H1 (cell line): Measurements from ENCODE around the gene NFIX. TPM values are rescaled to one million over a fixed set of nuclear protein-coding genes. Genes with fewer than 3 reads are reported as not detected.

Experiments
- CTCF ChIA-PET: fragments of 300-600 bp; sonication (Branson Sonifier 250); formaldehyde crosslinking; loops from one replicate; lab custom pipeline; 2021; ENCODE audit not compliant: partially characterized antibody; lab: Charles Lee
- POLR2A ChIA-PET: fragments of 300-600 bp; sonication (Branson Sonifier 250); formaldehyde crosslinking; loops from one replicate; lab custom pipeline; 2021; ENCODE audit warnings: inconsistent platforms; ENCODE audit not compliant: partially characterized antibody; lab: Charles Lee
- DNase-seq, 2 experiments: peaks; one replicate each; pipeline versions ENCODE4 v3.0.0 to v3.0.0-alpha.2; 2010 to 2022; ENCODE audit warnings: low spot score in 2 of 2, low read depth in 1 of 2, mixed read lengths in 1 of 2
- FAIRE-seq: peaks from 2 replicates; lab custom pipeline; 2011; peaks lifted over from hg19 to GRCh38; lab: Jason Lieb, UNC
- H2AFZ ChIP-seq: 2 replicates; pipeline ENCODE4 v1.8.1; 2012; ENCODE audit warnings: low read length, inconsistent platforms
- H2AK5ac ChIP-seq: 2 replicates; pipeline ENCODE4 v1.6.1; 2013; ENCODE audit warnings: low read depth, low read length
- H2BK120ac ChIP-seq: replicated peaks from 2 replicates; pipeline ENCODE3; 2013; ENCODE audit warnings: low read depth, low read length, inconsistent platforms
- H2BK12ac ChIP-seq: 2 replicates; pipeline ENCODE4 v1.6.1; 2013; ENCODE audit warnings: low read depth, low read length
- H2BK15ac ChIP-seq: 2 replicates; pipeline ENCODE4 v1.6.1; 2013; ENCODE audit warnings: low read length
- H2BK20ac ChIP-seq: 2 replicates; pipeline ENCODE4 v1.6.1; 2013; ENCODE audit warnings: low read length
- H2BK5ac ChIP-seq: 2 replicates; pipeline ENCODE4 v1.6.1; 2013; ENCODE audit warnings: low read depth, low read length
- H3K14ac ChIP-seq: 2 replicates; pipeline ENCODE4 v1.6.1; 2013; ENCODE audit warnings: inconsistent platforms; ENCODE audit not compliant: insufficient read length
- H3K18ac ChIP-seq: 2 replicates; pipeline ENCODE4 v1.6.1; 2013; ENCODE audit warnings: low read length; ENCODE audit errors: extremely low read depth
- H3K23ac ChIP-seq: 2 replicates; pipeline ENCODE4 v1.6.1; 2013; ENCODE audit warnings: inconsistent platforms; ENCODE audit not compliant: insufficient read length
- H3K23me2 ChIP-seq: 2 replicates; pipeline ENCODE4 v1.6.1; 2013; ENCODE audit warnings: low read depth, low read length
- H3K27ac ChIP-seq: 2 replicates; pipeline ENCODE4 v1.6.1; 2011; ENCODE audit warnings: low read depth, low read length, inconsistent platforms
- H3K27me3 ChIP-seq, 4 experiments: replicated peaks in 1 of 4; 1 replicate in 1 of 4; 2 replicates in 3 of 4; pipeline versions ENCODE4 v1.6.1 to v1.8.1; 2011 to 2013; ENCODE audit warnings: low read length in 3 of 4, mild to moderate bottlenecking in 3 of 4, inconsistent platforms in 2 of 4, mixed read lengths in 2 of 4, moderate library complexity in 1 of 4; ENCODE audit not compliant: control insufficient read depth in 3 of 4, insufficient read depth in 3 of 4; ENCODE audit errors: extremely low read depth in 1 of 4
- H3K36me3 ChIP-seq, 4 experiments: 2 replicates each; pipeline versions ENCODE4 v1.6.1 to v1.8.1; 2011 to 2013; ENCODE audit warnings: mild to moderate bottlenecking in 4 of 4, low read length in 3 of 4, moderate library complexity in 2 of 4, control low read depth in 1 of 4, inconsistent platforms in 1 of 4; ENCODE audit not compliant: insufficient read depth in 4 of 4, control insufficient read depth in 2 of 4
- H3K4ac ChIP-seq: replicated peaks from 2 replicates; pipeline ENCODE3; 2013; ENCODE audit warnings: low read length, low read depth, mixed read lengths, inconsistent platforms; ENCODE audit not compliant: insufficient read length
- H3K4me1 ChIP-seq, 4 experiments: replicated peaks in 1 of 4; 1 replicate in 1 of 4; 2 replicates in 3 of 4; pipeline versions ENCODE4 v1.6.1 to v1.8.1; 2011 to 2013; ENCODE audit warnings: low read length in 3 of 4, inconsistent platforms in 2 of 4, mixed read lengths in 1 of 4; ENCODE audit not compliant: insufficient read depth in 4 of 4, control insufficient read depth in 3 of 4
- H3K4me2 ChIP-seq, 2 experiments: 2 replicates each; pipeline versions ENCODE4 v1.6.1 to v1.8.1; 2011 to 2013; ENCODE audit warnings: low read depth in 2 of 2, low read length in 2 of 2, control low read depth in 1 of 2, inconsistent platforms in 1 of 2, mild to moderate bottlenecking in 1 of 2; ENCODE audit not compliant: insufficient read depth in 1 of 2
- H3K4me3 ChIP-seq, 4 experiments: fragments of 200-600, 300-600 bp in 1 of 4; sonication (generic), shearing (Covaris generic), sonication (Bioruptor Twin) in 1 of 4; 2 replicates each; pipeline versions ENCODE4 v1.5.1 to v1.8.1; 2011 to 2016; ENCODE audit warnings: low read length in 4 of 4, low read depth in 3 of 4, control low read depth in 2 of 4, inconsistent platforms in 2 of 4, mild to moderate bottlenecking in 2 of 4, mixed read lengths in 1 of 4, moderate library complexity in 1 of 4; ENCODE audit not compliant: insufficient read depth in 2 of 4; ENCODE audit errors: extremely low read depth in 1 of 4
- H3K56ac ChIP-seq: replicated peaks from 2 replicates; pipeline ENCODE3; 2013; ENCODE audit warnings: low read depth, mild to moderate bottlenecking, mixed read lengths, low read length, inconsistent platforms; ENCODE audit not compliant: insufficient read length
- H3K79me1 ChIP-seq: 2 replicates; pipeline ENCODE4 v1.6.1; 2013; ENCODE audit warnings: low read depth, low read length, control low read depth
- H3K79me2 ChIP-seq, 2 experiments: 2 replicates each; pipeline versions ENCODE4 v1.6.1 to v1.8.1; 2012 to 2013; ENCODE audit warnings: low read length in 2 of 2, mild to moderate bottlenecking in 2 of 2, inconsistent platforms in 1 of 2; ENCODE audit not compliant: insufficient read depth in 2 of 2, control insufficient read depth in 1 of 2
- H3K9ac ChIP-seq, 4 experiments: replicated peaks in 1 of 4; 1 replicate in 1 of 4; 2 replicates in 3 of 4; pipeline versions ENCODE4 v1.6.1 to v1.8.1; 2011 to 2013; ENCODE audit warnings: low read depth in 3 of 4, low read length in 3 of 4, control low read depth in 2 of 4, mild to moderate bottlenecking in 2 of 4, moderate library complexity in 2 of 4, inconsistent platforms in 1 of 4; ENCODE audit errors: extremely low read depth in 1 of 4
- H3K9me3 ChIP-seq, 2 experiments: 2 replicates each; pipeline versions ENCODE4 v1.6.1 to v1.8.1; 2012 to 2013; ENCODE audit warnings: mild to moderate bottlenecking in 2 of 2, moderate library complexity in 2 of 2, control low read depth in 1 of 2, inconsistent platforms in 1 of 2, low read depth in 1 of 2, low read length in 1 of 2, mixed read lengths in 1 of 2; ENCODE audit not compliant: insufficient read depth in 2 of 2
- H4K20me1 ChIP-seq, 2 experiments: replicated peaks in 1 of 2; 2 replicates each; pipeline versions ENCODE3 to v1.8.1; 2011 to 2013; ENCODE audit warnings: inconsistent platforms in 2 of 2, low read length in 2 of 2, mild to moderate bottlenecking in 1 of 2; ENCODE audit not compliant: insufficient read depth in 2 of 2, control insufficient read depth in 1 of 2
- H4K5ac ChIP-seq: 2 replicates; pipeline ENCODE4 v1.6.1; 2013; ENCODE audit warnings: low read length, low read depth, mixed read lengths, inconsistent platforms; ENCODE audit not compliant: insufficient read length
- H4K8ac ChIP-seq: 2 replicates; pipeline ENCODE4 v1.8.0; 2013; ENCODE audit warnings: mild to moderate bottlenecking, moderate library complexity, low read length, inconsistent platforms; ENCODE audit not compliant: insufficient read depth; ENCODE audit errors: extremely low read depth
- H4K91ac ChIP-seq: replicated peaks from 2 replicates; pipeline ENCODE3; 2013; ENCODE audit warnings: low read length, mixed read lengths, inconsistent platforms; ENCODE audit not compliant: insufficient read length
- ASH2L ChIP-seq: fragments of 200-600, 300-600 bp; sonication (generic); IDR thresholded peaks from one replicate; pipeline ENCODE4 v1.7.1; 2017; ENCODE audit warnings: low read length
- GABPA ChIP-seq: IDR thresholded peaks from 2 replicates; pipeline ENCODE4 v1.6.1; 2011; ENCODE audit warnings: mild to moderate bottlenecking, low read length, moderate library complexity, borderline replicate concordance; ENCODE audit not compliant: insufficient read depth
- HDAC6 ChIP-seq: IDR thresholded peaks from one replicate; pipeline ENCODE4 v1.7.1; 2012; ENCODE audit warnings: low read depth, mild to moderate bottlenecking, inconsistent platforms, low read length, moderate library complexity
- TCF12 ChIP-seq: IDR thresholded peaks from 2 replicates; pipeline ENCODE4 v1.6.1; 2011; ENCODE audit warnings: low read depth, mild to moderate bottlenecking, low read length
- WGBS, 2 experiments: shearing (Covaris generic) in 1 of 2; methylation state at CpG; one replicate each; pipeline versions ENCODE4 v1.1.6 to v1.1.7; 2013 to 2015; ENCODE audit warnings: low lambda C conversion rate in 2 of 2, mixed read lengths in 2 of 2, inconsistent platforms in 1 of 2, low coverage in 1 of 2, missing lambda C conversion rate in 1 of 2; ENCODE audit not compliant: insufficient replicate concordance in 2 of 2, insufficient coverage in 1 of 2, insufficient read length in 1 of 2; ENCODE audit errors: extremely low coverage in 1 of 2, missing lambda C conversion rate in 1 of 2; 5-methylcytosine and 5-hydroxymethylcytosine counted together
- polyA plus RNA-seq, 7 experiments: library from polyadenylated mRNA; depleted of rRNA in 3 of 7; stranded (reverse) in 5 of 7; unstranded in 2 of 7; fragments of >200 nt in 5 of 7; fragments of 200-250 nt in 2 of 7; gene quantifications; 1 replicate in 5 of 7; 2 replicates in 1 of 7; 4 replicates in 1 of 7; pipeline versions ENCODE4 v1.2.1 to v1.2.3, GENCODE V29; 2011 to 2013; ENCODE audit warnings: missing spikeins in 2 of 7, mixed read lengths in 2 of 7
- total RNA-seq: library from RNA; stranded (reverse); fragmentation: NEBNext Ultra II Directional; extraction: Animal tissue kit (Norgen Biotek cat#: 25700); gene quantifications from 2 replicates; pipeline ENCODE4 v1.2.1, GENCODE V29; 2021

NFIX gene
- total and polyA plus RNA-seq, 2 of the 8 experiments (the other 6 are each of a cell fraction or from before 2014, with no cell fraction given) = 0.03 to 0.20 TPM

DNA sequence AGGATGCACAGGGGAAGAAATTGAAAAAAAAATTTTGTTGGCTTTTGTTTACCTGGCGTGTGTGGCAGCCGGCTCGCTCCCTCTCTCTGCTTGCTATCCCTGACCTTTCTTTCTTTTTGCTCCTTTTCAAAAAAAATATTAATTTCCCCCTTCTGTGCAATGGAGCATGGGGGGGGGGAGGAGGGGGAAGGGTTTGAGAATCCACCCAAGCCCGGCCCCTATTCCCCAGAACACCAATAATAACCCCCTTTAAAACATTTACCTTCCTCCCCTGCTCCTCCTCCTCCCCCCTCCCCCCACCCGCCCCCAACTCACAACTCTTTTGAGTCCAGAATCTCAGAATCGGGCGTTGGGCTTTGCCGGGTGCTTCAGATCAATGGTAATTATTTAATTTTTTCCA lies 28.4 kb downstream of the NFIX start:
- Histone ChIP-seq H2BK120ac (no peak overlapping the region), H4K8ac (no peak overlapping the region), H3K79me1 (no peaks in the 10 kb centered on the region), H3K23me2 (peaks cover 2% of the 10 kb centered on the region; the same call in 1 of the 2 replicates), H3K9ac (no peak overlapping the region), H3K4ac (no peak overlapping the region), H3K18ac (no peak overlapping the region), H2BK5ac (no peak overlapping the region), H3K27me3 (peaks cover 81 to 98% (median 96%) of the 10 kb centered on the region in 4 experiments), H3K79me2 (no peaks in the 10 kb centered on the region), H3K4me2 (peak overlapping the region in 1 of 2 experiments; percentile 65; a peak in 3 of 4 replicates), H3K4me3 (peak overlapping the region in 1 of 4 experiments; percentile 46; a peak in 1 of 8 replicates), H2BK12ac (no peak overlapping the region), H3K56ac (no peak overlapping the region), H3K14ac (no peak overlapping the region), H3K4me1 (peaks cover 9 to 31% (median 26%) of the 10 kb centered on the region in 4 experiments), H4K20me1 (peaks cover 3 to 25% of the 10 kb centered on the region in 2 experiments), H4K5ac (no peak overlapping the region), H3K9me3 (no peaks in the 10 kb centered on the region), H3K23ac (no peak overlapping the region), H4K91ac (no peak overlapping the region), H2AFZ (no peak overlapping the region), H2AK5ac (no peak overlapping the region), H3K27ac (no peak overlapping the region), H2BK20ac (no peak overlapping the region), H3K36me3 (peaks cover 0 to 2% (median 0%) of the 10 kb centered on the region in 4 experiments; a peak in 1 of 8 replicates), H2BK15ac (no peak overlapping the region)
- CTCF ChIA-PET = interaction anchor here (0.6 to 15.0 kb wide), 5 partner anchors 10 to 1232 kb away, joined by 3 to 760 read pairs (median 9); no protein-coding TSS in a partner anchor
- no peak for FAIRE-seq
- WGBS, 2 experiments = 0% methylated on average over 3 of the region's 8 CpGs; no CpG with 5 or more reads in 1 of the 2 experiments
- DNase-seq = no peak
- POLR2A ChIA-PET = interaction anchor here (0.9 to 3.2 kb wide), 4 partner anchors 10 to 38 kb away, joined by 3 to 17 read pairs (median 10); no protein-coding TSS in a partner anchor
- TF ChIP-seq TCF12 (no peak), GABPA (no peak), HDAC6 (no peak), ASH2L (peak; percentile 0)
